Measurements from ENCODE around the gene LLCFC1.
"Not testable (repeated sequence)": the region's sequence is repeated elsewhere in the genome, so short reads cannot be mapped to it uniquely, and the experiment has no call there.

- not testable (repeated sequence) for TF ChIP-seq FOXM1 (CRISPR knock-in tag; IDR thresholded peaks at IDR 0.05); ZNF646 (CRISPR knock-in tag; IDR thresholded peaks at IDR 0.05); KLF16 (CRISPR knock-in tag; IDR thresholded peaks at IDR 0.05); BHLHE40 (IDR thresholded peaks at IDR 0.05; ENCODE audit: low read length)
Observed at GRCh38 chr7:142978402-142978801, 39.1 kb downstream of the LLCFC1 start.

Data from HepG2 (cell line).